K562 (cell line): ENCODE data around the gene ARHGEF12. TPM values are rescaled to one million over a fixed set of nuclear protein-coding genes. Genes with fewer than 3 reads are reported as not detected.

Source experiments
- ATAC-seq: fragments of 200-7000 bp; cut with Tn5 transposase; 3 replicates; pipeline ENCODE4 v1.9.1; 2020; ENCODE audit warnings: moderate library complexity
- BruUV-seq: library from RNA; stranded (reverse); fragments of 400-500 nt; replicated peaks from 2 replicates; lab custom pipeline; 2021; lab: Mats Ljungman, UMichigan
- CTCF ChIA-PET: fragments of 300-600 bp; formaldehyde crosslinking; extraction: SDS; loops from one replicate; lab custom pipeline; 2021; ENCODE audit warnings: low intra/inter-chr PET ratio; lab: Yijun Ruan, JAX
- POLR2A ChIA-PET: fragments of 300-600, 350-650 bp; sonication (Branson Sonifier 250); formaldehyde crosslinking; extraction: SDS; loops from one replicate; lab custom pipeline; 2021; ENCODE audit warnings: antibody characterized with exemption, inconsistent platforms; lab: Yijun Ruan, JAX
- DNase-seq, 4 experiments: peaks; one replicate each; pipeline versions ENCODE4 v3.0.0 to v3.0.0-alpha.2; 2011 to 2018; ENCODE audit warnings: low spot score in 3 of 4, mixed read lengths in 3 of 4; ENCODE audit errors: extremely low read depth in 1 of 4
- FAIRE-seq: peaks from 2 replicates; lab custom pipeline; 2011; peaks lifted over from hg19 to GRCh38; lab: Jason Lieb, UNC
- H2AFZ ChIP-seq: 2 replicates; pipeline ENCODE4 v1.6.0; 2011; ENCODE audit warnings: low read depth, low read length, control low read depth, inconsistent platforms
- H3K27ac ChIP-seq: fragments of 200-600 bp; 3 replicates; pipeline ENCODE4 v1.8.0; 2011; ENCODE audit warnings: low read depth, mild to moderate bottlenecking, control low read depth, inconsistent platforms, low read length, moderate library complexity, mixed read lengths; ENCODE audit errors: extremely low read depth
- H3K27me3 ChIP-seq, 2 experiments: fragments of 300-600 bp in 1 of 2; 2 replicates in 1 of 2; 3 replicates in 1 of 2; pipeline versions ENCODE4 v1.6.0 to v1.8.0; 2011; ENCODE audit warnings: inconsistent platforms in 2 of 2, low read length in 2 of 2, mild to moderate bottlenecking in 1 of 2, mixed read lengths in 1 of 2, moderate library complexity in 1 of 2; ENCODE audit not compliant: control insufficient read depth in 2 of 2, insufficient read depth in 2 of 2
- H3K36me3 ChIP-seq: fragments of 300-600 bp; 3 replicates; pipeline ENCODE4 v1.8.0; 2011; ENCODE audit warnings: mild to moderate bottlenecking, low read length, inconsistent platforms; ENCODE audit not compliant: control insufficient read depth, insufficient read depth
- H3K4me1 ChIP-seq, 2 experiments: fragments of 200-600 bp in 1 of 2; replicated peaks in 1 of 2; 2 replicates in 1 of 2; 3 replicates in 1 of 2; pipeline versions ENCODE4 v1.5.1 to v1.8.0; 2011; ENCODE audit warnings: inconsistent platforms in 2 of 2, low read length in 2 of 2, mild to moderate bottlenecking in 1 of 2, mixed read lengths in 1 of 2, moderate library complexity in 1 of 2; ENCODE audit not compliant: control insufficient read depth in 2 of 2, insufficient read depth in 2 of 2
- H3K4me2 ChIP-seq: 2 replicates; pipeline ENCODE4 v1.6.1; 2011; ENCODE audit warnings: low read length, control low read depth, inconsistent platforms, mixed read lengths; ENCODE audit not compliant: insufficient read depth
- H3K4me3 ChIP-seq: fragments of 200-600 bp; sonication (generic), shearing (Covaris generic); 2 replicates; pipeline ENCODE4 v1.5.1; 2016; ENCODE audit warnings: control low read depth, inconsistent platforms
- H3K79me2 ChIP-seq: fragments of 200-600 bp; 3 replicates; pipeline ENCODE4 v1.8.0; 2011; ENCODE audit warnings: low read length, inconsistent platforms; ENCODE audit not compliant: control insufficient read depth, insufficient read depth
- H3K9ac ChIP-seq, 2 experiments: 2 replicates each; pipeline versions ENCODE4 v1.6.0 to v1.6.1; 2011; ENCODE audit warnings: low read depth in 2 of 2, low read length in 2 of 2, control low read depth in 1 of 2, inconsistent platforms in 1 of 2, mild to moderate bottlenecking in 1 of 2, mixed read lengths in 1 of 2; ENCODE audit not compliant: insufficient read depth in 1 of 2
- H3K9me1 ChIP-seq: one replicate; pipeline ENCODE4 v1.6.0; 2011; ENCODE audit warnings: inconsistent platforms, mild to moderate bottlenecking, low read length, moderate library complexity; ENCODE audit not compliant: control insufficient read depth, insufficient read depth
- H3K9me3 ChIP-seq: replicated peaks from 2 replicates; pipeline ENCODE4 v1.5.1; 2011; ENCODE audit warnings: low read depth, low read length, inconsistent platforms; ENCODE audit not compliant: control insufficient read depth, insufficient read depth
- H4K20me1 ChIP-seq: replicated peaks from 2 replicates; pipeline ENCODE4 v1.6.1; 2011; ENCODE audit warnings: low read length, inconsistent platforms, mixed read lengths; ENCODE audit not compliant: control insufficient read depth, insufficient read depth
- PHF20 ChIP-seq: fragments of 450-650 bp; IDR thresholded peaks from 2 replicates; pipeline ENCODE4 v1.6.1; 2018; ENCODE audit not compliant: partially characterized antibody
- ZNF707 ChIP-seq: fragments of 250-450 bp; sonication (Bioruptor Pico); conservative IDR thresholded peaks from 2 replicates; pipeline ENCODE4 v1.8.0; 2022; ENCODE audit warnings: inconsistent platforms, mild to moderate bottlenecking, moderate library complexity
- WGBS: fragments of 100-300 bp; shearing (Covaris generic); methylation state at CpG from one replicate; pipeline ENCODE4 v1.1.6; 2016; ENCODE audit warnings: low coverage, mixed read lengths; ENCODE audit not compliant: insufficient coverage; ENCODE audit errors: missing lambda C conversion rate; 5-methylcytosine and 5-hydroxymethylcytosine counted together
- in situ Hi-C: fragments of 300-500 bp; cut with MboI; formaldehyde crosslinking; loops from 4 replicates; pipeline ENCODE4 v1.15.0; 2018; ENCODE audit warnings: inconsistent platforms, mixed read lengths
- intact Hi-C: fragments of 100-400 bp; cut with micrococcal nuclease; formaldehyde crosslinking; loops from 2 replicates; pipeline ENCODE4 v1.14.2; 2022
- polyA plus RNA-seq, 8 experiments: library from polyadenylated mRNA; depleted of rRNA in 4 of 8; stranded (reverse) in 5 of 8; unstranded in 3 of 8; fragments of >200 nt; fragmentation: Nextera tagmentation in 2 of 8; fragmentation: Illumina TruSeq in 1 of 8; extraction: Ambion mirVana in 2 of 8; extraction: Trizol in 1 of 8; gene quantifications; 2 replicates each; pipeline versions ENCODE4 v1.2.1 to v1.2.3, GENCODE V29; 2011 to 2014; ENCODE audit warnings: inconsistent platforms in 1 of 8, missing spikeins in 1 of 8
- total RNA-seq, 7 experiments: library from RNA; depleted of rRNA in 6 of 7; stranded (reverse); fragments of >200 nt in 6 of 7; fragmentation: Illumina TruSeq in 2 of 7; extraction: Trizol in 2 of 7; gene quantifications; 2 replicates each; pipeline versions ENCODE4 v1.2.1 to v1.2.3, GENCODE V29; 2011 to 2021; ENCODE audit warnings: low replicate concordance in 1 of 7
- TF ChIP-seq, protein P1 (sequence below), 2 experiments: fragments of 450-650 bp in 1 of 2; sonication (generic) in 1 of 2; formaldehyde crosslinking in 1 of 2; IDR thresholded peaks; 2 replicates each; pipeline versions ENCODE4 v1.7.1 to v1.9.0; 2016 to 2022; ENCODE audit warnings: inconsistent platforms in 1 of 2, mild to moderate bottlenecking in 1 of 2, missing genetic modification reagents in 1 of 2

The ARHGEF12 gene
- total and polyA plus RNA-seq, 9 of the 15 experiments (the other 6 are each of a cell fraction or from before 2014, with no cell fraction given) = 3.5 to 51.7 (median 29.5) TPM

DNA sequence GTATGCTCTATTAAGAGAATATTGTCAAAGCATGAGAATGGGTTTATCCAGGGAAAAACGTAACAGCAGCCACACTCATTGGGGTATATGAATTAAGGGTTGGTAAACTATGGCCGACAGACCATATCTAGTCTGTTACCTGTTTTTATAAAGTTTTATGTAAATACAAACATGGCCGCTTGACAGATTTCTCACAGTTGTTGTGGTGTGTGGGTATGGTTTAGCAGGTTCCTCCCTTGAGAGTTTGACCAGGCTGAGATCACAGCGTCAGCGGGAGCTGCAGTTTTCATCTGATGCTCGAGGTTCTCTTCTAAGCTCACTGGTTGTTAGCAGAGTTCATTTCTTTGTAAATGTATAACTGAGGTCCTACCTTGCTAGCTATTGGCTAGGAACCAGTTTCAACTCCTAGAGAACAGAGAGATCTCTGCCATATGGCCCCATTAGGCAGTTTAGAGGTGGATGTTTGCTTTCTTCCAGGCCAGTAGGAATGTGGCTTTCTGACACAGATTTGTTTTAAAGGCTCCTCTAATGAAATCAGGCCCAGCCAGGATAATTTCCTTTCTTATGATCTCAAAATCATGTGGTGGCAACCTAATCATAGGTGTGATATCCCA, 129.8 kb downstream of the ARHGEF12 start:
- Histone ChIP-seq H4K20me1 (no peaks in the 10 kb centered on the region), H3K36me3 (peaks cover 82% of the 10 kb centered on the region), H3K9ac (no peak overlapping the region), H3K9me3 (no peaks in the 10 kb centered on the region), H3K27ac (no peak overlapping the region), H3K27me3 (no peaks in the 10 kb centered on the region), H3K4me1 (no peaks in the 10 kb centered on the region), H3K4me3 (no peak overlapping the region), H2AFZ (no peak overlapping the region), H3K79me2 (no peaks in the 10 kb centered on the region), H3K9me1 (no peaks in the 10 kb centered on the region), H3K4me2 (no peak overlapping the region)
- TF ChIP-seq PHF20 (no peak), ZNF707 (CRISPR knock-in tag) (no peak)
- TF ChIP-seq, protein P1, sequence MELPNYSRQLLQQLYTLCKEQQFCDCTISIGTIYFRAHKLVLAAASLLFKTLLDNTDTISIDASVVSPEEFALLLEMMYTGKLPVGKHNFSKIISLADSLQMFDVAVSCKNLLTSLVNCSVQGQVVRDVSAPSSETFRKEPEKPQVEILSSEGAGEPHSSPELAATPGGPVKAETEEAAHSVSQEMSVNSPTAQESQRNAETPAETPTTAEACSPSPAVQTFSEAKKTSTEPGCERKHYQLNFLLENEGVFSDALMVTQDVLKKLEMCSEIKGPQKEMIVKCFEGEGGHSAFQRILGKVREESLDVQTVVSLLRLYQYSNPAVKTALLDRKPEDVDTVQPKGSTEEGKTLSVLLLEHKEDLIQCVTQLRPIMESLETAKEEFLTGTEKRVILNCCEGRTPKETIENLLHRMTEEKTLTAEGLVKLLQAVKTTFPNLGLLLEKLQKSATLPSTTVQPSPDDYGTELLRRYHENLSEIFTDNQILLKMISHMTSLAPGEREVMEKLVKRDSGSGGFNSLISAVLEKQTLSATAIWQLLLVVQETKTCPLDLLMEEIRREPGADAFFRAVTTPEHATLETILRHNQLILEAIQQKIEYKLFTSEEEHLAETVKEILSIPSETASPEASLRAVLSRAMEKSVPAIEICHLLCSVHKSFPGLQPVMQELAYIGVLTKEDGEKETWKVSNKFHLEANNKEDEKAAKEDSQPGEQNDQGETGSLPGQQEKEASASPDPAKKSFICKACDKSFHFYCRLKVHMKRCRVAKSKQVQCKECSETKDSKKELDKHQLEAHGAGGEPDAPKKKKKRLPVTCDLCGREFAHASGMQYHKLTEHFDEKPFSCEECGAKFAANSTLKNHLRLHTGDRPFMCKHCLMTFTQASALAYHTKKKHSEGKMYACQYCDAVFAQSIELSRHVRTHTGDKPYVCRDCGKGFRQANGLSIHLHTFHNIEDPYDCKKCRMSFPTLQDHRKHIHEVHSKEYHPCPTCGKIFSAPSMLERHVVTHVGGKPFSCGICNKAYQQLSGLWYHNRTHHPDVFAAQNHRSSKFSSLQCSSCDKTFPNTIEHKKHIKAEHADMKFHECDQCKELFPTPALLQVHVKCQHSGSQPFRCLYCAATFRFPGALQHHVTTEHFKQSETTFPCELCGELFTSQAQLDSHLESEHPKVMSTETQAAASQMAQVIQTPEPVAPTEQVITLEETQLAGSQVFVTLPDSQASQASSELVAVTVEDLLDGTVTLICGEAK (IDR thresholded peaks at IDR 0.05) = peak; percentile 42; the same call in 1 of the 2 replicates
- TF ChIP-seq, protein P1 (CRISPR knock-in tag; IDR thresholded peaks at IDR 0.05) = no peak
- DNase-seq = no peak
- ChIA-PET CTCF (no interaction called here), POLR2A (no interaction called here)
- in situ Hi-C loops = no loop called here
- 92% methylated on average over 6 of the region's 6 CpGs for WGBS
- no peak for FAIRE-seq
- intact Hi-C loops = no loop called here
- ATAC-seq = no peak
- no TSS peak for BruUV-seq
